D341Med (cell line): Measurements from ENCODE around the gene WFDC10B.
"Not testable (repeated sequence)": the region's sequence is repeated elsewhere in the genome, so short reads cannot be mapped to it uniquely, and the experiment has no call there.

Experiments
- DNase-seq: peaks from one replicate; pipeline ENCODE4 v3.0.0; 2012; ENCODE audit warnings: low spot score

WFDC10B gene

GRCh38 chr20:45704969-45705637 lies at the start of gene WFDC10B:
TSS of gene WFDC10B (minus strand) at chr20:45705019. CDS start at chr20:45685992, 19,027 bp downstream.
- peak; percentile 54 for DNase-seq

GRCh38 chr20:45752746-45753145 lies 47.9 kb upstream of the WFDC10B start:
- DNase-seq: no peak

GRCh38 chr20:45751721-45752120 lies 46.9 kb upstream of the WFDC10B start:
- no peak for DNase-seq

GRCh38 chr20:45745015-45745414 lies 40.2 kb upstream of the WFDC10B start:
- DNase-seq: no peak

GRCh38 chr20:45742596-45742995 lies 37.8 kb upstream of the WFDC10B start:
- no peak for DNase-seq

- DNase-seq: no peak
These were observed 31.2 kb upstream of the WFDC10B start for GRCh38 chr20:45735988-45736387.

GRCh38 chr20:45735552-45735951 lies 30.7 kb upstream of the WFDC10B start:
- no peak for DNase-seq

GRCh38 chr20:45732199-45732598 lies 27.4 kb upstream of the WFDC10B start:
- no peak for DNase-seq

- DNase-seq: no peak
These were observed 22.2 kb upstream of the WFDC10B start for GRCh38 chr20:45727044-45727443.

- no peak for DNase-seq
These were observed 20.3 kb upstream of the WFDC10B start for GRCh38 chr20:45725134-45725533.

- no peak for DNase-seq
These were observed 17.2 kb upstream of the WFDC10B start, which contains the start of gene SPINT4 for GRCh38 chr20:45722047-45722446. TSS of gene SPINT4 (plus strand) at chr20:45722347. CDS start at chr20:45722368, 21 bp downstream.

- DNase-seq: not testable (repeated sequence)
These were observed 11.4 kb upstream of the WFDC10B start for GRCh38 chr20:45716141-45716688.

- DNase-seq: no peak
These were observed 2.9 kb downstream of the WFDC10B start, which contains the start of gene WFDC13 for GRCh38 chr20:45701873-45702272. TSS of gene WFDC13 (plus strand) at chr20:45702038. CDS start at chr20:45702124, 86 bp downstream.

- DNase-seq: no peak
These were observed 3.7 kb downstream of the WFDC10B start for GRCh38 chr20:45701104-45701503.

- DNase-seq: no peak
These were observed 9.3 kb downstream of the WFDC10B start for GRCh38 chr20:45695496-45695895.

GRCh38 chr20:45693346-45693745 lies 11.5 kb downstream of the WFDC10B start:
- DNase-seq: not testable (repeated sequence)

- no peak for DNase-seq
These were observed 18.9 kb downstream of the WFDC10B start for GRCh38 chr20:45685896-45686295.

- no peak for DNase-seq
These were observed 25.2 kb downstream of the WFDC10B start for GRCh38 chr20:45679650-45680049.

GRCh38 chr20:45672765-45673164 lies 32.1 kb downstream of the WFDC10B start:
- DNase-seq: no peak

- no peak for DNase-seq
These were observed 34.7 kb downstream of the WFDC10B start, which contains the start of gene WFDC11 for GRCh38 chr20:45670139-45670538. TSS of gene WFDC11 (minus strand) at chr20:45670239. CDS start at chr20:45650600, 19,639 bp downstream.

- not testable (repeated sequence) for DNase-seq
These were observed 47.8 kb downstream of the WFDC10B start for GRCh38 chr20:45657038-45657437.

- DNase-seq: not testable (repeated sequence)
These were observed 53.1 kb downstream of the WFDC10B start for GRCh38 chr20:45651726-45652125.

- DNase-seq: no peak
These were observed 55.4 kb downstream of the WFDC10B start for GRCh38 chr20:45649312-45649863.
